Measurements from ENCODE around the gene PACS1. TPM values are rescaled to one million over a fixed set of nuclear protein-coding genes. Genes with fewer than 3 reads are reported as not detected.

The PACS1 gene
- total RNA-seq, 4 donors from 2014 or later = 17.9 to 37.6 (median 25.4) TPM

DNA sequence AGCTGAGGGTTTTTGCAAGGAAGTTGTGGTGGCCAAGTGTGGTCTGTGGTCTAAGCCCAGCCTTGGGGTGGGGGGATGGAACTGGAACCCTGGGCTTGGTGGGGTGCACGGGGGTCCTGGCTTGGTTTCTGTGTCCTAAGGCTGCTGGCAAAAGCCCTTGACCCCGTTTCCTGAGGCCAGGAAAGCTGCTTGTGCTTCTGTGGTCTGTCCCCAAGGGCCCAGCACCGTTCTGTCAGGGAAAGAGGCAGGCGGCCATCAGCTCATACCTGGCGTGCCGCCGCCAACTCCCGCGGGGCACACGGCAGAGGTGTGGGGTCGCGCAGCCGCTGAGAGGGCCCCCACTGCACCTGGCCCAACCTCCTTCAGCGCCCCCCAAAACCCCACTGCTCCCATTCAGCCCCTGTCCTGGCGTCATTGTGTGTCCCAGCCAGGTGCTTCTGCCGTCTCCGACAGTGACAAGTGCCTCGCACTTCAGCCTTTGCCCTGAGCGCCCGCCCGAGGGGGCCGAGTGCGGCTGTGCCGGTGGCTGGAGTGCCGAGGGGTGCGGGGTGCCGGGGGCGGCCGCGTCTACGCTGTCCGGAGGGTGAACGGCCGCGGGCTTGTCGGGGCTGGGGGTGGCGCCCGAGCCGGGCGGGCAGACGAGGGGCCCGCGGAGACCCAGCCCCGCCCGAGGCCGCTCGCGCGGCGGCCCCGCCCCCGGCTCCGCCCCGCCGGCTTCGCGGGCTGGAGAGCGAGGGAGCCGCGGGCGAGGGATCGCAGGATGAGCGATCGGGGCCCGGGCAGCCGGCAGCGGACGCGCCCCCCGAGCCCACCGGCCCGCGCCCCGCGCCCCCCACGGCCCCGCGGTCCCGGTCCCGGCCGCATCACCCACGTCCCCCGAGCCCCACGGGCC, 207.6 kb downstream of the PACS1 start, which contains the start of gene CNIH2:
TSS of gene CNIH2 (plus strand) at position 705 of the 892 bp plus-strand sequence. CDS start 282 bp downstream, outside the sequence.
- Histone ChIP-seq H3K9me3 (no peaks in the 10 kb centered on the region), H3K4me1 (peaks cover 6 to 46% (median 11%) of the 10 kb centered on the region in 3 donors), H3K4me3 (peak within 1 kb of the TSS in 3 of 4 donors; percentile 28 to 65 (median 39)), H3K27ac (peak within 1 kb of the TSS in 3 of 4 donors; percentile 45 to 62 (median 52)), H3K36me3 (peaks cover 28 to 45% (median 36%) of the 10 kb centered on the region in 3 donors), H3K27me3 (peaks cover 0 to 6% (median 0%) of the 10 kb centered on the region in 4 donors)
- WGBS, 2 donors = 0 to 22% methylated on average over 1 to 3 of the region's 84 CpGs
- DNase-seq = no peak
- intact Hi-C loops (cut with DNase I) = no loop called here
- no peak for TF ChIP-seq POLR2A (IDR thresholded peaks at IDR 0.05)
- TF ChIP-seq CTCF (IDR thresholded peaks at IDR 0.05) = no peak

GRCh38 chr11:66278363-66279091, 208.5 kb downstream of the PACS1 start:
- WGBS, 2 donors = 2 to 4% methylated on average over 9 to 19 of the region's 45 CpGs
- Histone ChIP-seq H3K27ac (no peak overlapping the region), H3K36me3 (peaks cover 20 to 41% (median 30%) of the 10 kb centered on the region in 3 donors), H3K9me3 (no peaks in the 10 kb centered on the region), H3K27me3 (peaks cover 0 to 6% (median 0%) of the 10 kb centered on the region in 4 donors), H3K4me1 (peaks cover 8 to 42% (median 11%) of the 10 kb centered on the region in 3 donors), H3K4me3 (peak overlapping the region in 2 of 4 donors; percentile 39 to 65)
- intact Hi-C loops (cut with DNase I) = no loop called here
- no peak for TF ChIP-seq POLR2A (IDR thresholded peaks at IDR 0.05)
- TF ChIP-seq CTCF (IDR thresholded peaks at IDR 0.05) = no peak
- DNase-seq = no peak

DNA sequence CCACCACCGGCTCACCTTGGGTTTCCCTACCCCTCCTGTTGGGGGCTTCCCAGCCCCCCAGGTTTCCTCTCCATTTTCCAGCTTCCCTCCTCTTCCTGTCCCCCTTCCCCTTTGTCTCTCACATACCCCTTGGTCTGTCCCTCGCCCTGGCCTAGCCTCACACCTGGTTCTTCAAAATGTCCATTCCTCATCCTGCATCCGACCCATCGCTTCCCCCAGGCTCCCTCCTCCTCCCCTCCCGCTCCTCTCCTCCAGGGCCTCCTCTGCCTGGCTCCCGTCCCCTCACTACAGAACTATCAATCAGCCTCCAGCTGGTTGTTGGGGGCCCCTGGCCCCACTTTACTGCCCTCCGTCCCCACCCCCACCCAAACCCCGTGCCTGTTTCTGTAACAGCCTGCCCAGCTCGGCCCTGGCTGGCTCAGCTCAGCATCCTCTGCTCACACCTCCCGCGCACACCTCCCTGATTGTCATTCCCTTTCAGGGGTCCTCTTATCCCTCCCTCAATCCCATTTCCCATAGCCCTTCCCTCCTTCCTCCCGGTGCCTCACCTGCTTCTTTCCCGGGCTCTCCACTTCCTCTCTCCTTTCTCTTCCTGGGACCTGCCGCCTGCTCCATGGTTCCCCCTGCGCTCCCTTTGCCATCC, 209.1 kb downstream of the PACS1 start:
- Histone ChIP-seq H3K4me3 (no peak overlapping the region), H3K36me3 (peaks cover 13 to 41% (median 24%) of the 10 kb centered on the region in 3 donors), H3K9me3 (no peaks in the 10 kb centered on the region), H3K4me1 (peaks cover 8 to 35% (median 11%) of the 10 kb centered on the region in 3 donors), H3K27ac (no peak overlapping the region), H3K27me3 (peaks cover 0 to 6% (median 0%) of the 10 kb centered on the region in 4 donors)
- 69 to 78% methylated on average over 15 of the region's 15 CpGs for WGBS, 2 donors
- no peak for DNase-seq
- no peak for TF ChIP-seq CTCF (IDR thresholded peaks at IDR 0.05)
- TF ChIP-seq POLR2A (IDR thresholded peaks at IDR 0.05) = no peak
- intact Hi-C loops (cut with DNase I) = no loop called here

DNA sequence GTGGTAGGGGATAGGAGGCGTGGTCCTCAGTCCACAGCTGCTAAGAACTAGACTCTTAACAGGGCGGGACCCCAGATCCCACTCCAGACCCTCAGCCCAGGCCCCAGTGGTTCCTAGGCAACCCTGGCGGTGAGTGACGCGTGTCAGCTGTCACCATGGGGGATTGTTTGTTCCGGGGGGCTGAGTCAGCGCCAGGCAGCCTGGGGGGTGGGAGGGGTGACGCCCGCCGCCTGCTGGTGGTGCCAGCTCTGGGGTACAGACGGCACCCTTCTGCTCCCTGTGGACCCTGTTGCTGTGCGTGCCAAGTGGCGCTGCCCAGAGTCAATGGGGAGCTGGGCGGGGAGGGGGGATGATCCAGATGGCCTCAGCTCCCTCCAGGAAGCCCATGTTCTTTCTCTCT, 210.4 kb downstream of the PACS1 start:
- no peak for DNase-seq
- Histone ChIP-seq H3K4me1 (peaks cover 8 to 28% (median 11%) of the 10 kb centered on the region in 3 donors), H3K9me3 (no peaks in the 10 kb centered on the region), H3K4me3 (no peak overlapping the region), H3K27me3 (peaks cover 0 to 6% (median 0%) of the 10 kb centered on the region in 4 donors), H3K36me3 (peaks cover 8 to 41% (median 11%) of the 10 kb centered on the region in 3 donors), H3K27ac (no peak overlapping the region)
- 88% methylated on average over 3 of the region's 14 CpGs; no CpG with 5 or more reads in 1 of the 2 donors for WGBS, 2 donors
- intact Hi-C loops (cut with DNase I) = loop anchor here (10.0 kb wide), 1 partner anchor 56 kb away; no protein-coding TSS in a partner anchor
- TF ChIP-seq POLR2A (IDR thresholded peaks at IDR 0.05) = no peak

DNA sequence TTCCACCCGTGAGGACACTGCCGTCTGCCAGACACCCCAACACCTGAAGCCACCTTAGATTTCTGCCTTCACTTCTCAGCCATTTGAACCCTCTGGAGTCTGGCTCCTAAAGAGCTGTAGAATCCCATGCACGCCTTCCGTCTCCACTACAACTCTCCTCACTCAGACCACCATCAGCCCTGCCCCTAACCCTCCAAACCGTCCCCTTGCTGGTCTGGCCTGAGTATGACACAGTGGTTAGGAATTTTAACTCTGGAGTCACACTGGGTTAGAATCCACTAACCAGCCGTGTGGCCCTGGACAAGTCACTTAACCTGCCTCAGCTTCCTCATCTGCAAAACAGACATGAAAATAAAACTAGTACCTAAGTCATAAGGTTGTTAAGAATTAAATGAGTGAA, 210.9 kb downstream of the PACS1 start:
- no peak overlapping the region for H3K27ac ChIP-seq
- peaks cover 6 to 41% (median 6%) of the 10 kb centered on the region in 3 donors for H3K36me3 ChIP-seq
- WGBS, 2 donors = 79 to 90% methylated on average over 6 of the region's 6 CpGs
- peaks cover 8 to 30% (median 11%) of the 10 kb centered on the region in 3 donors for H3K4me1 ChIP-seq
- TF ChIP-seq CTCF (IDR thresholded peaks at IDR 0.05) (no peak), POLR2A (IDR thresholded peaks at IDR 0.05) (no peak)
- H3K27me3 ChIP-seq = peaks cover 0 to 6% (median 0%) of the 10 kb centered on the region in 4 donors
- H3K9me3 ChIP-seq = no peaks in the 10 kb centered on the region
- no peak for DNase-seq
- intact Hi-C loops (cut with DNase I) = loop anchor here (10.0 kb wide), 1 partner anchor 56 kb away; no protein-coding TSS in a partner anchor
- no peak overlapping the region for H3K4me3 ChIP-seq
